H9 (cell line): ENCODE results near the gene HLA-G. TPM values are rescaled to one million over a fixed set of nuclear protein-coding genes. Genes with fewer than 3 reads are reported as not detected.

Experiments used
- DNase-seq: peaks from one replicate; pipeline ENCODE4 v3.0.0-alpha.2; 2017
- H2AFZ ChIP-seq: one replicate; pipeline ENCODE4 v1.6.1; 2013; ENCODE audit warnings: mild to moderate bottlenecking, low read length, control low read depth, moderate library complexity
- H2AK5ac ChIP-seq: 2 replicates; pipeline ENCODE4 v1.6.1; 2013; ENCODE audit warnings: low read length, control low read depth, mixed read lengths; ENCODE audit not compliant: insufficient read length
- H2BK120ac ChIP-seq: one replicate; pipeline ENCODE4 v1.6.1; 2013; ENCODE audit warnings: low read depth, mild to moderate bottlenecking, low read length, control low read depth, inconsistent platforms; ENCODE audit not compliant: poor library complexity, severe bottlenecking
- H2BK12ac ChIP-seq: 2 replicates; pipeline ENCODE4 v1.6.1; 2013; ENCODE audit warnings: low read length, control low read depth, mixed read lengths, low read depth; ENCODE audit not compliant: insufficient read length
- H2BK15ac ChIP-seq: 2 replicates; pipeline ENCODE4 v1.6.1; 2013; ENCODE audit warnings: low read depth, low read length, control low read depth
- H2BK20ac ChIP-seq: one replicate; pipeline ENCODE4 v1.6.1; 2013; ENCODE audit warnings: low read depth, mild to moderate bottlenecking, low read length, control low read depth, inconsistent platforms; ENCODE audit not compliant: poor library complexity, severe bottlenecking
- H2BK5ac ChIP-seq: 2 replicates; pipeline ENCODE4 v1.6.1; 2013; ENCODE audit warnings: low read length, control low read depth, mixed read lengths; ENCODE audit not compliant: insufficient read length
- H3K14ac ChIP-seq: 2 replicates; pipeline ENCODE4 v1.6.1; 2013; ENCODE audit warnings: low read length, control low read depth; ENCODE audit not compliant: insufficient read depth
- H3K18ac ChIP-seq: 2 replicates; pipeline ENCODE4 v1.6.1; 2013; ENCODE audit warnings: low read depth, mild to moderate bottlenecking, mixed read lengths, low read length, control low read depth; ENCODE audit not compliant: insufficient read length
- H3K23ac ChIP-seq: 2 replicates; pipeline ENCODE4 v1.6.1; 2013; ENCODE audit warnings: low read length, control low read depth, mixed read lengths, low read depth; ENCODE audit not compliant: insufficient read length
- H3K23me2 ChIP-seq: 2 replicates; pipeline ENCODE4 v1.6.1; 2013; ENCODE audit warnings: low read depth, mild to moderate bottlenecking, mixed read lengths, low read length, control low read depth; ENCODE audit not compliant: insufficient read length, poor library complexity, severe bottlenecking
- H3K27ac ChIP-seq: 2 replicates; pipeline ENCODE4 v1.5.1; 2013; ENCODE audit warnings: low read length, control low read depth, mixed read lengths, low read depth; ENCODE audit not compliant: insufficient read length
- H3K27me3 ChIP-seq: 2 replicates; pipeline ENCODE4 v1.6.1; 2013; ENCODE audit warnings: low read length, control low read depth, inconsistent platforms; ENCODE audit not compliant: insufficient read depth
- H3K4ac ChIP-seq: 2 replicates; pipeline ENCODE4 v1.6.1; 2013; ENCODE audit warnings: low read depth, mild to moderate bottlenecking, control low read depth, inconsistent platforms, low read length, moderate library complexity
- H3K4me1 ChIP-seq: 2 replicates; pipeline ENCODE4 v1.6.1; 2013; ENCODE audit warnings: low read length, control low read depth, inconsistent platforms; ENCODE audit not compliant: insufficient read depth
- H3K4me2 ChIP-seq: 2 replicates; pipeline ENCODE4 v1.6.1; 2013; ENCODE audit warnings: low read length, control low read depth, mixed read lengths; ENCODE audit not compliant: insufficient read length, insufficient read depth
- H3K56ac ChIP-seq: 2 replicates; pipeline ENCODE4 v1.6.1; 2013; ENCODE audit warnings: low read depth, mild to moderate bottlenecking, mixed read lengths, low read length, control low read depth; ENCODE audit not compliant: insufficient read length
- H3K79me1 ChIP-seq: 2 replicates; pipeline ENCODE4 v1.6.1; 2013; ENCODE audit warnings: low read depth, mild to moderate bottlenecking, moderate library complexity, low read length, control low read depth, inconsistent platforms; ENCODE audit not compliant: insufficient read depth, poor library complexity, severe bottlenecking
- H3K79me2 ChIP-seq: 2 replicates; pipeline ENCODE4 v1.6.1; 2013; ENCODE audit warnings: low read length, control low read depth, inconsistent platforms; ENCODE audit not compliant: insufficient read depth
- H3K9ac ChIP-seq: 2 replicates; pipeline ENCODE4 v1.6.1; 2013; ENCODE audit warnings: low read length, control low read depth, mixed read lengths; ENCODE audit not compliant: insufficient read length; ENCODE audit errors: extremely low read depth
- H3K9me3 ChIP-seq: one replicate; pipeline ENCODE4 v1.6.1; 2013; ENCODE audit warnings: low read depth, low read length, inconsistent platforms; ENCODE audit not compliant: control insufficient read depth
- H3T11ph ChIP-seq: one replicate; pipeline ENCODE4 v1.6.1; 2013; ENCODE audit warnings: mild to moderate bottlenecking, low read length, control low read depth, inconsistent platforms
- H4K20me1 ChIP-seq: one replicate; pipeline ENCODE4 v1.6.1; 2013; ENCODE audit not compliant: control insufficient read depth, insufficient read length, insufficient read depth
- H4K5ac ChIP-seq: 2 replicates; pipeline ENCODE4 v1.6.1; 2013; ENCODE audit warnings: low read depth, mild to moderate bottlenecking, mixed read lengths, low read length, control low read depth; ENCODE audit not compliant: insufficient read length
- H4K8ac ChIP-seq: replicated peaks from 2 replicates; pipeline ENCODE4 v1.6.1; 2013; ENCODE audit warnings: low read length, control low read depth, mixed read lengths, low read depth; ENCODE audit not compliant: insufficient read length
- H4K91ac ChIP-seq: 2 replicates; pipeline ENCODE4 v1.6.1; 2013; ENCODE audit warnings: low read depth, mild to moderate bottlenecking, moderate library complexity, mixed read lengths, low read length, control low read depth; ENCODE audit not compliant: insufficient read length
- H3K27ac Mint-ChIP-seq, 3 experiments: 2 replicates in 2 of 3; 3 replicates in 1 of 3; pipeline ENCODE4 v1.8.0; 2020 to 2021; ENCODE audit warnings: mixed read lengths in 3 of 3, mild to moderate bottlenecking in 1 of 3, moderate library complexity in 1 of 3
- H3K27me3 Mint-ChIP-seq: 2 replicates; pipeline ENCODE4 v1.8.0; 2021; ENCODE audit warnings: low read depth, mild to moderate bottlenecking, moderate library complexity, mixed read lengths
- H3K36me3 Mint-ChIP-seq, 3 experiments: 2 replicates in 2 of 3; 3 replicates in 1 of 3; pipeline ENCODE4 v1.8.0; 2020 to 2021; ENCODE audit warnings: low read depth in 3 of 3, mixed read lengths in 3 of 3; ENCODE audit not compliant: insufficient read depth in 1 of 3
- H3K4me1 Mint-ChIP-seq, 2 experiments: 2 replicates each; pipeline ENCODE4 v1.8.0; 2020; ENCODE audit warnings: mixed read lengths in 2 of 2
- H3K4me3 Mint-ChIP-seq, 2 experiments: 2 replicates in 1 of 2; 3 replicates in 1 of 2; pipeline ENCODE4 v1.8.0; 2020 to 2021; ENCODE audit warnings: mild to moderate bottlenecking in 2 of 2, mixed read lengths in 2 of 2, moderate library complexity in 1 of 2
- H3K9me3 Mint-ChIP-seq, 2 experiments: 2 replicates in 1 of 2; 3 replicates in 1 of 2; pipeline ENCODE4 v1.8.0; 2020; ENCODE audit warnings: mild to moderate bottlenecking in 2 of 2, mixed read lengths in 2 of 2, moderate library complexity in 1 of 2
- CTCF ChIP-seq: fragments of 200-600 bp; sonication (generic); conservative IDR thresholded peaks from 3 replicates; pipeline ENCODE4 v1.8.0; 2021; ENCODE audit warnings: antibody characterized with exemption, mild to moderate bottlenecking
- WGBS: extraction: QIAGEN DNeasy Blood & Tissue Kit; methylation state at CpG from one replicate; pipeline ENCODE4 v1.1.7; 2013; ENCODE audit warnings: missing lambda C conversion rate, low lambda C conversion rate, mixed read lengths; ENCODE audit not compliant: insufficient read length; ENCODE audit errors: extremely low coverage; 5-methylcytosine and 5-hydroxymethylcytosine counted together
- total RNA-seq: library from RNA; stranded (reverse); gene quantifications from 2 replicates; pipeline ENCODE4 v1.2.1, GENCODE V29; 2021

HLA-G gene
- total RNA-seq, 1 experiment from 2014 or later = 2.7 TPM

GRCh38 chr6:29872791-29873190, 45.2 kb downstream of the HLA-G start:
- H3K56ac ChIP-seq = no peak overlapping the region
- no CpG with 5 or more reads among the region's 3 CpGs for WGBS
- no peak for DNase-seq
- H2AFZ ChIP-seq = no peak overlapping the region
- no peaks in the 10 kb centered on the region for H3K79me1 ChIP-seq
- no peak overlapping the region for H2AK5ac ChIP-seq
- H3K9ac ChIP-seq = no peak overlapping the region
- H2BK20ac ChIP-seq = no peak overlapping the region
- no peak overlapping the region for H3K23ac ChIP-seq
- H3K27me3 ChIP-seq = no peaks in the 10 kb centered on the region
- Mint-ChIP-seq H3K9me3 (peaks cover 27 to 35% of the 10 kb centered on the region in 2 experiments), H3K27ac (no peak overlapping the region), H3K36me3 (peaks cover 0 to 6% (median 3%) of the 10 kb centered on the region in 3 experiments; a peak in 3 of 7 replicates), H3K4me1 (no peaks in the 10 kb centered on the region), H3K27me3 (peaks cover 27% of the 10 kb centered on the region), H3K4me3 (no peak overlapping the region)
- no peak overlapping the region for H4K5ac ChIP-seq
- H3K4me1 ChIP-seq = no peaks in the 10 kb centered on the region
- H3K23me2 ChIP-seq = no peaks in the 10 kb centered on the region
- H4K20me1 ChIP-seq = no peaks in the 10 kb centered on the region
- H4K91ac ChIP-seq = no peak overlapping the region
- no peak overlapping the region for H2BK15ac ChIP-seq
- no peak overlapping the region for H3K27ac ChIP-seq
- no peak for TF ChIP-seq CTCF
- no peak overlapping the region for H2BK12ac ChIP-seq
- no peak overlapping the region for H3T11ph ChIP-seq
- no peak overlapping the region for H2BK120ac ChIP-seq
- H2BK5ac ChIP-seq = no peak overlapping the region
- no peak overlapping the region for H3K14ac ChIP-seq
- no peaks in the 10 kb centered on the region for H3K9me3 ChIP-seq
- no peak overlapping the region for H4K8ac ChIP-seq
- H3K18ac ChIP-seq = no peak overlapping the region
- no peak overlapping the region for H3K4me2 ChIP-seq
- no peak overlapping the region for H3K4ac ChIP-seq
- H3K79me2 ChIP-seq = no peaks in the 10 kb centered on the region
